GM12872 (cell line): ENCODE measurements around the gene ZNF296.

ENCODE experiments used
- TF ChIP-seq, protein P1 (sequence below): IDR thresholded peaks from 3 replicates; pipeline ENCODE4 v1.5.1; 2011; ENCODE audit warnings: low read depth, mild to moderate bottlenecking, low read length, moderate library complexity; ENCODE audit not compliant: insufficient read depth

Gene ZNF296

DNA sequence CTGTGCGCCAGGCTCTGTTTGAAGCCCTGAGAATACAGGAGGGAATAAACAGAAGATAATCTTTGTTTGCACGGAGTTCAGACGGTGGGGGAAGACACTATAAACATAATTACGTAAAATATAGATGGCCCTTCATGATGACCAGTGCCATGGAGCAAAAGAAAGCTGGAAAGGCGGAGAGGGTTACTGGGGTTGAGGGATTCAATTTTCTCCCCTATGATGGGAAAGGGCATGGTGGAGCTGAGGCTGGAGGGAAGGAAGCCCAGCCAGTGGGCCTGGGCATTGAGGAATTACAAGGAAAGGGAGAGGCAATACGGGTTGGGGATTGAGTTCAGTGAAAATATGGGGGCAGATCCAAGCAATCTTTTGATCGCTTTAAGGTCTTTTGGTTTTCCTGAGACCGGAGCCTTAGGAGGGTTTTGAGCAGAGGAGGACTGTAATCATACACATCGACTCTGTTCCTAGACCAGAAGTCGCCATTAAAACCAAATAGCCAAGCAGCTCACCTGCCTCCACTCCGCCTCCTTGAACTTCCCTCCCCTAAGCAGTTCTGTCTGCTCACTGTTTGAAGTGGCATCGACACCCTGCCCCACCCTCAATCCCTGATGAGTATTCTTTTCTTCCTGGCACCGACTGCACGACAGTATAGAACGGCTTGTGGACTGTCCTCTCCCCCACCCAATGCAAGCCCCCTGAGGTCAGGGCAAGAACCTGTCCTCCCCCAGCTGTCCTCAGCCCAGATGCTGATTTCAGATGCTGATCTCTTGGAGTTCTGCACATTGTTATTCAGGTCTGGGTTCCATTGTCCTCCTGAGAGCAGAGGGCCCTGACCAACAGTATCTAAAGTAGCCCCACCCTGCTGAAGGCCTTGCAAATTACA is 813 bp upstream of the ZNF296 start:
- TF ChIP-seq, protein P1, sequence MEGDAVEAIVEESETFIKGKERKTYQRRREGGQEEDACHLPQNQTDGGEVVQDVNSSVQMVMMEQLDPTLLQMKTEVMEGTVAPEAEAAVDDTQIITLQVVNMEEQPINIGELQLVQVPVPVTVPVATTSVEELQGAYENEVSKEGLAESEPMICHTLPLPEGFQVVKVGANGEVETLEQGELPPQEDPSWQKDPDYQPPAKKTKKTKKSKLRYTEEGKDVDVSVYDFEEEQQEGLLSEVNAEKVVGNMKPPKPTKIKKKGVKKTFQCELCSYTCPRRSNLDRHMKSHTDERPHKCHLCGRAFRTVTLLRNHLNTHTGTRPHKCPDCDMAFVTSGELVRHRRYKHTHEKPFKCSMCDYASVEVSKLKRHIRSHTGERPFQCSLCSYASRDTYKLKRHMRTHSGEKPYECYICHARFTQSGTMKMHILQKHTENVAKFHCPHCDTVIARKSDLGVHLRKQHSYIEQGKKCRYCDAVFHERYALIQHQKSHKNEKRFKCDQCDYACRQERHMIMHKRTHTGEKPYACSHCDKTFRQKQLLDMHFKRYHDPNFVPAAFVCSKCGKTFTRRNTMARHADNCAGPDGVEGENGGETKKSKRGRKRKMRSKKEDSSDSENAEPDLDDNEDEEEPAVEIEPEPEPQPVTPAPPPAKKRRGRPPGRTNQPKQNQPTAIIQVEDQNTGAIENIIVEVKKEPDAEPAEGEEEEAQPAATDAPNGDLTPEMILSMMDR: no peak

DNA sequence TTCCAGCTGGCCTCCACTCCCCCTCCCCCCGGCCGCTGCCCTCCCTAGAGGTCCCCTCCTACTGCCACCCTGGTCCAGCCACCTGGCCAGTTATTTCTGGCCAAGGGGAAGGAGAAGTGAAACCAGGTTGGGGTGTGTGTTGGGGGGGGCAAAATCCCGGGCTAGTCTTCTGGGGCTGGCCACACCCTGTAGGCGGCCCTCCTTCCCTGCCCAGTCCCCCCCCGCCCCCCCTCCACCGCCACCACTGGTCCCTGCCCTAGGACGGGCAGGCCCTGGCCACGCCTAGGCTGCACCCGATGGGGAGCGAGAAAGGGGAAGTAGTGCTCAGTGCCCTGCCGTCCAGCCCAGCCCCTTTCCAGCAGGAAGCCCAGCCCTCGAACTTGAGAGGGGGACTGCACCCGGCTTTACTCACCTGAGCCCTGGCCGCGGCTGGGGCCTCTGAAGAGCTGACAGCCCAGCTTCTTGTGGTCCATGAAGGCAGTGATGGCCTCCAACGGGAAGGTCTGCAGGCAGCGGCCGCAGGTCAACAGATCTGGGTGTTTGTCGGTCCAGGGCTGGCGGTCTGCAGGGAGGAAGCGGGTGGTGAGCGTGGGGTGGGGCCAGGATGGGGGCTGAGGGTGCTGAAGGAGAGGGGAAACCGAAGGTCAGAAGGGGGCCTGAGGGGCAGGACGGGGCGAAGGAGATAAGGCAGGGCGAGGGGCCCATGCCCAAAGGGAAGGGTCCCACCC is 813 bp downstream of the ZNF296 start:
- TF ChIP-seq, protein P1: no peak

DNA sequence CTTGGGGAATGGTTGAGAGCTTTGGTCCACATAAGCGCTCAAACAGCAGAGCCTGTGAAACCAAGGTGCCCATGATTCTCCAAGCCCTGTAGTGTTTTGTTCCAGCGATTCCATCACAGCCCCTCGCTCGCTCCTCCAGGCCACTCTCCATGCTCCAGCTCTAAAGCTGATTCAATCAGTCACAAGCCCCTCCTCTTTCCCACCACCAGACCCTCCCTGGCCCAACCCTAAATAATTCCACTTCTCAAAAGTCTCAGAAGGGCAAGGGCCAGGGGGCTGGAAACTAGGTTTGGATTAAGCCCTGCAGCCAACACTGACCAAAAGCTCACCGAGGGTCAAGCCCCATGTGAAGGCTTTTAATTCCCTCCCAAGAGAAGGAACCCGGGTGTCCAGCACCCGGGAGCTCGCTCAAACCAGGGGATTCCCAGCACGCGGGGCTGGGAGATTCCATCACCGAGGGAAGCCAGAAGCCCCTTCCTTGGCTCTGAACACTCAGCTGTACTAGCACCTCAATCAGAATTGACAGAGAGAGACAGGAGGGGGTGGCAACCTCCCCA is 1.5 kb downstream of the ZNF296 start:
- TF ChIP-seq, protein P1: no peak

DNA sequence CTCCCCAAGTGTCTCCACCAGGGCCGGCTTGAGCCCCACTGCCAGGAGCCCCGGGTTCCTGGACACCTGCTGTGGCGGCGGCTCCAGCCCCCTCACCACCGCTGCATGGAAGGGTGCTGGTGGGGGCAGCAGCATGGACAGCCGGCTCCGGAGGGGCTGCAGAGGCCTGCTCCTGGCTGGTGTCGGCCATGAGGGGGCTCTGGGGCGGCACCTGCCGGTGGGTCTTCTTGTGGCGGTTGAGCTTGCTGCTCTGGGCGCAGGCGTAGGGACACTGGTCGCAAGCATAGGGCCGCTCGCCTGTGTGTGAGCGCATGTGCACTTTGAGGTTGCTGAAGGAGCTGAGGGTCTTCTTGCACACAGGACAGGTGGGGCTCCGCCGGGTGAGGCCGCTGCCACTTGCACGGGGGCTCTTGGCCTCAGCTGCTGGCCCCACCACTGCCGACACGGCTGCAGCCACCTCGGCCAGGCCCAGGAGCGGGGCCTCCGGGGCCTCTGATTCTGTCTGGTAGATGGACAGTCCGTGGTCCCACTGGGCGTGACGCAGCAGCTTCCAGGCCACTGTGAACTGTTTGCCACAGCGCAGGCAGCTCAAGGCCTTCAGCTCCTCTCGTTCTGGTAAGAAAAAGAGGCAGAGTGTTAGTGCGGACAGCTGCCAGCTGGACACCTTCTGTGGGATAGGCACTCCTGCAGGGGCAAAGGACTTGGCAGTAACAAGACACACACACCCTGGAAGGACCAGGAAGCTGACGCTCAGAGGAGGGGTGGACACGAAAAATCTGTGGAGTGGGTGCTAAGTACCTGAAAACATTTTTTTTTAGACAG is 4.1 kb downstream of the ZNF296 start:
- TF ChIP-seq, protein P1: no peak

DNA sequence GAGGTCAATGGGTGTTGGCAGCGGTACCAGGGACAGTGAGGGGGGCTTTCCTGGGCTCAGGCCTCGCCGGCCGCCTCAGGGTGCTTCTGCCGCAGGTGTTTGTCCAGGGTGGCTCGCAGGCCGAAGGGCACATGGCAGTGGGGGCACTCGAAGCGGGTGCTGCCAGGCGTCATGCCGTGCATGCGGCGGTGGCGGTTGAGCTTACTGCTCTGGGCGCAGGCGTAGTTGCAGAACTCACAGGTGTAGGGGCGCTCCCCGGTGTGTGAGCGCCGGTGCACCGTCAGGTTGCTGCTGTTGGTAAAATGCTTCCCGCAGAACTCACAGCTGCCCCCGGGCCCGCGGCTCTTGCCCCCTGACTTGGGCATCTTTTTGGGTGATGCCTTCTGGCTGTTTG is 4.7 kb downstream of the ZNF296 start:
- TF ChIP-seq, protein P1: no peak

DNA sequence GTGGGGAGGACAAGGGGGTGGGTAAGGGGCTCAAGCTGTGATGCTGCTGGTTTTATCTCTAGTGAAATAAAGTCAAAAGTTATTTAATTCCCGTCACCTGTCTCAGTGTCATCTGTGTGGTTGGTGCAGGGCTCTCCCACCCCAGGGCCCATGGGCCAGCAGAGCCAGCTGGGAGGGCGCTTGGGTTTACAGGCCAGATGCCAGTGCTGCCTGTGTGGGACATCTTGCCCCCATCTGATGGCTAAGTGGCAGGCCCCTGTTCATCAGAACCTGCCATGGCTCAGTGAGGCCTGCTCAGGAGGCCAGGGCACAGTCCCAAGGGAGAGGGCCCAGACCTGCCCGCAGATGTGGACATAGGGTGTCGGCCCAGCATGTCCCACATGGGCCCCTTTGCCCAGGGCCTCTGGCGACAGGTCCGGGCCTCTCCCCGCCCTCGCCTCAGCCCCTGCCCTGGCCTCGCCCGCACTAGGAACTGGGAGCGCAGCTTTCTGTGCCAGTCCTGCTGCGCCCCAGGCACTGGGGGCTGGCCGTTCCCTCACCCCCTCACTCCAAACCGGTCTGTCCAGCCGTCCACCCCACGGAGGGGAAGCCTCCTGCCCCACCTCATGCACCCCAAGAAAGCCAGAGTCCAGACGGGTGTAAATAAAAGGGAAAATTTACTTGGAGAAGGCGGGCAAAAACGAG is 5.3 kb downstream of the ZNF296 start:
- TF ChIP-seq, protein P1: no peak
